GM23248 (cell line): ENCODE data around the gene STAT1. TPM values are rescaled to one million over a fixed set of nuclear protein-coding genes. Genes with fewer than 3 reads are reported as not detected.

ENCODE experiments used
- DNase-seq: peaks from one replicate; pipeline ENCODE4 v3.0.0-alpha.2; 2015
- H2AFZ ChIP-seq: fragments of 200-600 bp; sonication (generic); 2 replicates; pipeline ENCODE4 v1.6.1; 2016; ENCODE audit warnings: antibody characterized with exemption
- H3F3A ChIP-seq: fragments of 200-600 bp; sonication (generic); 2 replicates; pipeline ENCODE4 v1.6.1; 2016; ENCODE audit warnings: mild to moderate bottlenecking, antibody characterized with exemption, mixed run types; ENCODE audit not compliant: insufficient read depth
- H3K27ac ChIP-seq: fragments of 200-600 bp; sonication (generic); 2 replicates; pipeline ENCODE4 v1.5.1; 2016; ENCODE audit warnings: mild to moderate bottlenecking
- H3K27me3 ChIP-seq: fragments of 200-600 bp; sonication (generic); replicated peaks from 2 replicates; pipeline ENCODE4 v1.6.1; 2016; ENCODE audit warnings: mild to moderate bottlenecking; ENCODE audit not compliant: insufficient read depth
- H3K36me3 ChIP-seq: fragments of 200-600 bp; sonication (generic); 2 replicates; pipeline ENCODE4 v1.6.1; 2016; ENCODE audit warnings: low read depth, mild to moderate bottlenecking
- H3K4me1 ChIP-seq: fragments of 200-600 bp; sonication (generic); 2 replicates; pipeline ENCODE4 v1.6.1; 2016; ENCODE audit warnings: mild to moderate bottlenecking; ENCODE audit not compliant: insufficient read depth
- H3K4me2 ChIP-seq: fragments of 200-600 bp; sonication (generic); one replicate; pipeline ENCODE4 v1.6.1; 2016; ENCODE audit warnings: mild to moderate bottlenecking; ENCODE audit not compliant: unreplicated experiment
- H3K4me3 ChIP-seq: fragments of 200-600 bp; sonication (generic); 2 replicates; pipeline ENCODE4 v1.5.1; 2016; ENCODE audit warnings: mild to moderate bottlenecking
- H3K79me2 ChIP-seq: fragments of 200-600 bp; sonication (generic); 2 replicates; pipeline ENCODE4 v1.6.1; 2016; ENCODE audit warnings: mild to moderate bottlenecking; ENCODE audit not compliant: insufficient read depth
- H3K9ac ChIP-seq: fragments of 200-600 bp; sonication (generic); 2 replicates; pipeline ENCODE4 v1.6.1; 2016; ENCODE audit warnings: mild to moderate bottlenecking
- H3K9me2 ChIP-seq: fragments of 200-600 bp; sonication (generic); 2 replicates; pipeline ENCODE4 v1.6.1; 2016; ENCODE audit warnings: mixed run types, mild to moderate bottlenecking, moderate library complexity; ENCODE audit not compliant: insufficient read depth
- H3K9me3 ChIP-seq: fragments of 200-600 bp; sonication (generic); one replicate; pipeline ENCODE4 v1.6.1; 2017; ENCODE audit warnings: low read depth
- H4K20me1 ChIP-seq: fragments of 200-600 bp; sonication (generic); 2 replicates; pipeline ENCODE4 v1.6.0; 2016; ENCODE audit not compliant: insufficient read depth
- EZH2 ChIP-seq: fragments of 200-600 bp; sonication (generic); IDR thresholded peaks from 2 replicates; pipeline ENCODE4 v1.6.1; 2018; ENCODE audit warnings: antibody characterized with exemption, mild to moderate bottlenecking; ENCODE audit not compliant: insufficient read depth, poor library complexity, severe bottlenecking
- EZH2phosphoT487 ChIP-seq: fragments of 200-600 bp; sonication (generic); IDR thresholded peaks from 2 replicates; pipeline ENCODE4 v1.6.1; 2018; ENCODE audit warnings: antibody characterized with exemption, moderate library complexity, mild to moderate bottlenecking, low read depth; ENCODE audit not compliant: insufficient read depth
- WGBS, 2 experiments: methylation state at CpG; one replicate each; pipeline ENCODE4 v1.1.6; 2015 to 2017; ENCODE audit warnings: low lambda C conversion rate in 2 of 2, low coverage in 1 of 2; ENCODE audit errors: missing lambda C conversion rate in 2 of 2; 5-methylcytosine and 5-hydroxymethylcytosine counted together
- in situ Hi-C: fragments of 300-500 bp; cut with MboI; formaldehyde crosslinking; loops from 2 replicates; pipeline ENCODE4 v1.15.0; 2020
- polyA plus RNA-seq: library from polyadenylated mRNA; unstranded; fragments of >200 nt; fragmentation: Nextera tagmentation; extraction: Ambion mirVana; gene quantifications from 2 replicates; pipeline ENCODE4 v1.2.1, GENCODE V29; 2016
- total RNA-seq: library from RNA; depleted of rRNA; stranded (reverse); fragments of >200 nt; shearing (Covaris generic); gene quantifications from 2 replicates; pipeline ENCODE4 v1.2.3, GENCODE V29; 2014

STAT1 gene
- total and polyA plus RNA-seq, 2 experiments from 2014 or later = 227 to 237 TPM

DNA sequence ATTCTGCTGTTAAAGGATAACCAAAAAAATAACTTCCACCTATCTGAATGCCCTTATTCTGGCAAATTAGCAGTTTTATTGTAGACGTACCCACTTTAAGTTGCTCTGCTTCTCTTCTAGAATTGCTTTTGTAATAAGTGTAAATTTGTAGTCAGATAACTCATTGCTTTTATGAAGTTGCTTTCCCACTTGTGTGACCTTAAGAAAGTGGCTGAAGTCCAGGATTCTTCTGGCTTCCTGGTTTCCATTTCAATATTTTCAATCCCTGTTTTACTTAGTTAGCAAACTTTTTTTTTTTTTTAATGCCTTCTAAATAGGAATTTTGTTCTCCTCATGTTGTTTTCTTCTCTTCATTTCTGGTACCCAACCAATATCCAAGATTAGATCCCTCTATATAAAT is 73.5 kb downstream of the STAT1 start:
- Histone ChIP-seq H3K79me2 (peaks cover 36% of the 10 kb centered on the region), H3K9ac (no peak overlapping the region), H3K9me3 (no peaks in the 10 kb centered on the region), H3K4me1 (peaks cover 40% of the 10 kb centered on the region), H3K27ac (peak overlapping the region; percentile 9; the same call in 1 of the 2 replicates), H3K4me3 (no peak overlapping the region), H3F3A (peaks cover 90% of the 10 kb centered on the region), H3K4me2 (no peak overlapping the region), H4K20me1 (no peaks in the 10 kb centered on the region), H2AFZ (no peak overlapping the region), H3K36me3 (peaks cover 53% of the 10 kb centered on the region), H3K27me3 (no peaks in the 10 kb centered on the region), H3K9me2 (no peaks in the 10 kb centered on the region)
- no peak for DNase-seq
- TF ChIP-seq EZH2phosphoT487 (no peak), EZH2 (no peak)
- 95 to 98% methylated on average over 1 of the region's 1 CpG for WGBS, 2 experiments
- in situ Hi-C loops = no loop called here

DNA sequence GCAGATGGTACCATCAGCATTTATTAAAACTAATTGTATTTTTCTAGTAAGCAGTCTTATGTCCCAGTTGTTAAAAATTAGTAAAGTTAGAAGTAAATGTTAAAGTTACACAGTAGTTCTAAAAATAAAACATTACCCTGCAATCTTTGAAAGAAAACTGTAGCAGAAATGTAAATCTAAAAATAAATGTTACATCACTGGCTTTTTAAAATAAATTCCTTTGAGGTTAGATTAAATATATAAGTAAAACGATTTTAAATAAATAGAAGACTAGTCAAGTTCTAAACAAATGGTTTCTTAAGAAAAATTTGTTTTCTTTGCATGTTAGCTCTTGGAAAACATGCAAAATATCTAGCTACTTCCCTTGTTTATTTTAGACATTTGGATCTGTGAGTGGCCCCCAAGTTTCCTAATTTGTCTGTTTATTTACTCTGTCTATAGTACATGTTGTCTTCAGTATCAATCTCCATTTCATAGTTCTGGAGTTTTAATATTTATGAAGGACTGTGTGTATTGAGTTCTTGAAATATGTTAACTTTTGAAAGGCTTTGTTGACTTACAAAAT is 75.1 kb downstream of the STAT1 start:
- no peak for DNase-seq
- no peak overlapping the region for H3K4me3 ChIP-seq
- in situ Hi-C loops = no loop called here
- peaks cover 50% of the 10 kb centered on the region for H3K79me2 ChIP-seq
- H4K20me1 ChIP-seq = no peaks in the 10 kb centered on the region
- H3K9ac ChIP-seq = peak overlapping the region; percentile 33
- H3K27me3 ChIP-seq = no peaks in the 10 kb centered on the region
- peak overlapping the region; percentile 33 for H3K27ac ChIP-seq
- no peaks in the 10 kb centered on the region for H3K9me3 ChIP-seq
- H3K4me2 ChIP-seq = no peak overlapping the region
- peaks cover 67% of the 10 kb centered on the region for H3K36me3 ChIP-seq
- TF ChIP-seq EZH2phosphoT487 (no peak), EZH2 (no peak)
- no peak overlapping the region for H2AFZ ChIP-seq
- no peaks in the 10 kb centered on the region for H3K9me2 ChIP-seq
- peaks cover 89% of the 10 kb centered on the region for H3F3A ChIP-seq
- 2 to 8% methylated on average over 1 of the region's 1 CpG for WGBS, 2 experiments
- H3K4me1 ChIP-seq = peaks cover 41% of the 10 kb centered on the region

DNA sequence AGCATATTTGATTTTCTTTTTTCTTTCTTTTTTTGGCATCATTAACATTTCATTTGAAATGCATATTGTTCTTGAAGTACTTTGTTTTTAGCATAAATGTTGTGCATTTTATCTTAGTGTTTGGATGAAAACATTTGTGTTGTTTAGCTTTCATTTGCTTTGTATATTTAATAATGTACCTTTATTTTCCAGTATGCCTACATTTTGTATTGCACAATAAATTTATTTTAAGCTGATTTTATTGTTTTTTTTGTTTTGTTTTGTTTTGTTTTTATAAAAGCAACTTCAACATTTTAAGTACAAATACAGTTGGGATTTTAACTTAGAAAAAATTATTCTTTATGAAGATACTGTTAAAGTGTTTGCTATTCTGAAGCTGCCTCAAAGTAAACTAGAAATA is 78.9 kb downstream of the STAT1 start:
- H3K79me2 ChIP-seq = peaks cover 86% of the 10 kb centered on the region
- peaks cover 90% of the 10 kb centered on the region for H3K36me3 ChIP-seq
- in situ Hi-C loops = no loop called here
- no peak overlapping the region for H2AFZ ChIP-seq
- H4K20me1 ChIP-seq = 0 out of 2 replicates have a peak, but pooled peaks cover 3% of the 10 kb centered on the region
- H3K27me3 ChIP-seq = no peaks in the 10 kb centered on the region
- H3K4me1 ChIP-seq = peaks cover 44% of the 10 kb centered on the region
- no peak for DNase-seq
- H3K9me3 ChIP-seq = no peaks in the 10 kb centered on the region
- no peak overlapping the region for H3K4me2 ChIP-seq
- H3K4me3 ChIP-seq = no peak overlapping the region
- TF ChIP-seq EZH2phosphoT487 = no peak
- TF ChIP-seq EZH2 = no peak
- no peak overlapping the region for H3K27ac ChIP-seq
- no peaks in the 10 kb centered on the region for H3K9me2 ChIP-seq
- no peak overlapping the region for H3K9ac ChIP-seq
- peaks cover 89% of the 10 kb centered on the region for H3F3A ChIP-seq

DNA sequence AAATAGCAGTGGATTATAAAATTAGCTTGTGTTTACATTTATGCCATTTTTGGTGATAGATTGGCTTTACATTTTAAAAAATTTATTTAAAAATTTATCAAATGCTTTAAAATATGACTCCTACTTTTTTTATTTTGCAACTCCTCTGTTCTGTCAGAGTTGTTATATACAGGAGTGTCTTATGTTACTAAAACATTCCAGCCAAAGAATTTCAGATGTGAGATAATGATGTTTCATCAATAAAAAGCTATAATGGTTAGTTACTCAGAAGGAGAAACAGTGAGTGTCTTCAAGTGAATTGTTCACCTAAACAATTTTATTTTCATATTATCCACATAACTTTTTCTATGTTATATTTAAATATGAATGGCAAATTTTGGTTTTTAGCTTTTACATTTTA is 80.6 kb downstream of the STAT1 start:
- DNase-seq = peak; percentile 12
- Histone ChIP-seq H3K9ac (no peak overlapping the region), H3F3A (peaks cover 85% of the 10 kb centered on the region), H2AFZ (no peak overlapping the region), H3K4me1 (peaks cover 33% of the 10 kb centered on the region), H3K79me2 (peaks cover 90% of the 10 kb centered on the region), H3K27ac (peak overlapping the region; percentile 35), H3K36me3 (peaks cover 95% of the 10 kb centered on the region), H3K9me3 (no peaks in the 10 kb centered on the region), H3K9me2 (no peaks in the 10 kb centered on the region), H3K27me3 (no peaks in the 10 kb centered on the region), H3K4me2 (peak overlapping the region; percentile 15), H3K4me3 (no peak overlapping the region), H4K20me1 (0 out of 2 replicates have a peak, but pooled peaks cover 3% of the 10 kb centered on the region)
- TF ChIP-seq EZH2 (no peak), EZH2phosphoT487 (no peak)
- in situ Hi-C loops = no loop called here

DNA sequence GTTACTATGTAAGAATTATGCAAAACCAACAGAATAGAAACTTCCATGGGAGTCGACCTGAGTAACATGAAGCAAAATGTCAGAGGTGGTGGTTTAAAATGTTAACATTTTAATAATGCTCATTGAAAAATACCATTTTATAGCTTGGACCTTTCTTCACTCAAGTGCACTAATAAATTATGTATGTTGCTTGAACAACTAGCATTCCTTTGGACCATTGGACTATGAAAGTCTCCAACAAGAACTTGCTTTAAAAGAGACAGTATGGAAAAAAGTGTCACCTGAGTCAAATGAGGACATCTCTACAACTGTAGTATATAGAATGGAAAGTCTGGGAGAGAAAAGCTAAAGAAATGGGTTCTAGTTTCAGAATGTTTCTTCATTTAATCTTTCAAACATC is 81.5 kb downstream of the STAT1 start:
- Histone ChIP-seq H3K9me2 (no peaks in the 10 kb centered on the region), H3F3A (peaks cover 83% of the 10 kb centered on the region), H3K79me2 (peaks cover 86% of the 10 kb centered on the region), H3K4me1 (peaks cover 28% of the 10 kb centered on the region), H3K27me3 (no peaks in the 10 kb centered on the region), H2AFZ (no peak overlapping the region), H4K20me1 (0 out of 2 replicates have a peak, but pooled peaks cover 3% of the 10 kb centered on the region), H3K9ac (0 out of 2 replicates have a peak overlapping the region, but pooled peaks have one; percentile 7), H3K27ac (peak overlapping the region; percentile 35), H3K4me2 (no peak overlapping the region), H3K9me3 (no peaks in the 10 kb centered on the region), H3K36me3 (peaks cover 92% of the 10 kb centered on the region), H3K4me3 (no peak overlapping the region)
- no peak for TF ChIP-seq EZH2
- no peak for TF ChIP-seq EZH2phosphoT487
- DNase-seq = no peak
- 96 to 100% methylated on average over 1 of the region's 1 CpG for WGBS, 2 experiments
- in situ Hi-C loops = no loop called here
